Measurements from ENCODE around the gene CD47. TPM values are rescaled to one million over a fixed set of nuclear protein-coding genes. Genes with fewer than 3 reads are reported as not detected.

The CD47 gene
- total RNA-seq, result 88.3 TPM

GRCh38 chr3:108090701-108091497 is at the start of gene CD47:
CD47 (minus strand) TSS chr3:108091031; CDS start chr3:108090908, 123 bp downstream.
- DNase-seq (ENCODE audit: low spot score) (peak; percentile 97), ATAC-seq (peak; percentile 95)
- intact Hi-C loops (cut with DNase I), result no loop called here

GRCh38 chr3:108137460-108137814 is 46.6 kb upstream of the CD47 start:
- intact Hi-C loops (cut with DNase I), result no loop called here
- no peak for ATAC-seq
- no peak for DNase-seq (ENCODE audit: low spot score)

GRCh38 chr3:108136561-108137459 is 46.0 kb upstream of the CD47 start:
- DNase-seq (ENCODE audit: low spot score) (no peak), ATAC-seq (no peak)
- intact Hi-C loops (cut with DNase I), result no loop called here

GRCh38 chr3:108134555-108134880 is 43.7 kb upstream of the CD47 start:
- intact Hi-C loops (cut with DNase I), result no loop called here
- DNase-seq (ENCODE audit: low spot score) (no peak), ATAC-seq (no peak)

GRCh38 chr3:108133858-108134554 is 43.2 kb upstream of the CD47 start:
- DNase-seq (ENCODE audit: low spot score) (no peak), ATAC-seq (no peak)
- intact Hi-C loops (cut with DNase I), result no loop called here

- intact Hi-C loops (cut with DNase I), result no loop called here
- ATAC-seq (no peak), DNase-seq (ENCODE audit: low spot score) (no peak)
These were observed 42.2 kb upstream of the CD47 start for GRCh38 chr3:108133048-108133369.

GRCh38 chr3:108131475-108132134 is 40.8 kb upstream of the CD47 start:
- intact Hi-C loops (cut with DNase I), result no loop called here
- ATAC-seq (no peak), DNase-seq (ENCODE audit: low spot score) (no peak)

GRCh38 chr3:108130701-108131474 is 40.1 kb upstream of the CD47 start:
- intact Hi-C loops (cut with DNase I), result no loop called here
- DNase-seq (ENCODE audit: low spot score) (no peak), ATAC-seq (no peak)

- intact Hi-C loops (cut with DNase I), result no loop called here
- DNase-seq (ENCODE audit: low spot score) (no peak), ATAC-seq (no peak)
These were observed 39.4 kb upstream of the CD47 start for GRCh38 chr3:108130236-108130635.

- intact Hi-C loops (cut with DNase I), result no loop called here
- ATAC-seq, result no peak
- no peak for DNase-seq (ENCODE audit: low spot score)
These were observed 36.6 kb upstream of the CD47 start for GRCh38 chr3:108127301-108127988.

GRCh38 chr3:108126348-108126747 is 35.5 kb upstream of the CD47 start:
- ATAC-seq (no peak), DNase-seq (ENCODE audit: low spot score) (no peak)
- intact Hi-C loops (cut with DNase I), result no loop called here

- intact Hi-C loops (cut with DNase I), result no loop called here
- no peak for DNase-seq (ENCODE audit: low spot score)
- ATAC-seq, result peak; percentile 16
These were observed 34.8 kb upstream of the CD47 start for GRCh38 chr3:108125550-108126071.

- no peak for DNase-seq (ENCODE audit: low spot score)
- intact Hi-C loops (cut with DNase I), result no loop called here
- ATAC-seq, result no peak
These were observed 34.3 kb upstream of the CD47 start for GRCh38 chr3:108125153-108125543.

- intact Hi-C loops (cut with DNase I), result no loop called here
- no peak for DNase-seq (ENCODE audit: low spot score)
- peak; percentile 53 for ATAC-seq
These were observed 33.7 kb upstream of the CD47 start for GRCh38 chr3:108124337-108125152.

GRCh38 chr3:108123326-108123725 is 32.5 kb upstream of the CD47 start:
- intact Hi-C loops (cut with DNase I), result no loop called here
- ATAC-seq (no peak), DNase-seq (ENCODE audit: low spot score) (no peak)

- intact Hi-C loops (cut with DNase I), result no loop called here
- DNase-seq (ENCODE audit: low spot score), result no peak
These were observed 31.4 kb upstream of the CD47 start for GRCh38 chr3:108122276-108122675.

More at GRCh38 chr3:108122276-108122675, 31.4 kb upstream of the CD47 start:
- ATAC-seq, result no peak

Measured in sciatic nerve (tissue), 2 donors.